SU-DHL-6 (cell line): ENCODE measurements around the gene CTRB1.

Experiments
- H2AFZ ChIP-seq: fragments of 200-600 bp; sonication (generic); 2 replicates; pipeline ENCODE4 v1.6.1; 2014; ENCODE audit warnings: low read depth, mild to moderate bottlenecking, moderate library complexity, mixed read lengths, antibody characterized with exemption, low read length; ENCODE audit not compliant: severe bottlenecking
- H3F3A ChIP-seq: fragments of 200-600 bp; shearing (Covaris generic); 2 replicates; pipeline ENCODE4 v1.6.0; 2016; ENCODE audit warnings: antibody characterized with exemption, mild to moderate bottlenecking; ENCODE audit not compliant: insufficient read depth
- H3K27ac ChIP-seq: fragments of 200-600 bp; sonication (generic); 2 replicates; pipeline ENCODE4 v1.5.1; 2016; ENCODE audit warnings: low read depth, mild to moderate bottlenecking, low read length, moderate library complexity, mixed read lengths
- H3K27me3 ChIP-seq: fragments of 200-600 bp; sonication (generic), shearing (Covaris generic); 2 replicates; pipeline ENCODE4 v1.6.0; 2014; ENCODE audit warnings: mild to moderate bottlenecking, low read length
- H3K36me3 ChIP-seq: fragments of 200-600 bp; sonication (generic); 2 replicates; pipeline ENCODE4 v1.6.1; 2014; ENCODE audit warnings: mild to moderate bottlenecking, low read length, mixed read lengths
- H3K4me2 ChIP-seq: fragments of 300-600, 200-600 bp; shearing (Covaris generic), sonication (generic); 2 replicates; pipeline ENCODE4 v1.6.0; 2014; ENCODE audit warnings: low read length, low read depth, mild to moderate bottlenecking; ENCODE audit not compliant: poor library complexity, severe bottlenecking
- H3K4me3 ChIP-seq: fragments of 200-600 bp; sonication (generic); 2 replicates; pipeline ENCODE4 v1.5.1; 2014; ENCODE audit warnings: antibody characterized with exemption, low read length, mild to moderate bottlenecking, mixed read lengths; ENCODE audit not compliant: insufficient read depth, poor library complexity, severe bottlenecking
- H3K79me2 ChIP-seq: fragments of 200-600 bp; sonication (generic); 2 replicates; pipeline ENCODE4 v1.6.1; 2014; ENCODE audit warnings: mild to moderate bottlenecking, low read length, moderate library complexity; ENCODE audit not compliant: insufficient read depth
- H3K9ac ChIP-seq: fragments of 200-600 bp; sonication (generic); 2 replicates; pipeline ENCODE4 v1.7.0; 2014; ENCODE audit warnings: mild to moderate bottlenecking, low read length
- H3K9me2 ChIP-seq: fragments of 200-600 bp; sonication (generic); replicated peaks from 2 replicates; pipeline ENCODE4 v1.6.1; 2014; ENCODE audit warnings: low read length; ENCODE audit not compliant: insufficient read depth
- H3K9me3 ChIP-seq: fragments of 200-600 bp; sonication (generic); 2 replicates; pipeline ENCODE4 v1.6.1; 2014; ENCODE audit warnings: low read length, mixed read lengths; ENCODE audit not compliant: insufficient read depth
- H4K20me1 ChIP-seq: fragments of 200-600 bp; sonication (generic); 2 replicates; pipeline ENCODE4 v1.6.1; 2014; ENCODE audit warnings: low read depth, mild to moderate bottlenecking, antibody characterized with exemption, low read length, moderate library complexity, mixed read lengths
- EZH2phosphoT487 ChIP-seq: fragments of 200-600 bp; sonication (generic), shearing (Covaris generic); conservative IDR thresholded peaks from 2 replicates; pipeline ENCODE4 v1.6.1; 2018; ENCODE audit warnings: mild to moderate bottlenecking, antibody characterized with exemption, low read length, moderate library complexity, mixed read lengths
- TF ChIP-seq, protein P1 (sequence below): fragments of 200-600 bp; sonication (generic); IDR thresholded peaks from one replicate; pipeline ENCODE4 v1.5.1; 2017; ENCODE audit warnings: antibody characterized with exemption, mild to moderate bottlenecking, low read length, moderate library complexity; ENCODE audit not compliant: insufficient read depth, poor library complexity, severe bottlenecking

CTRB1 gene

DNA sequence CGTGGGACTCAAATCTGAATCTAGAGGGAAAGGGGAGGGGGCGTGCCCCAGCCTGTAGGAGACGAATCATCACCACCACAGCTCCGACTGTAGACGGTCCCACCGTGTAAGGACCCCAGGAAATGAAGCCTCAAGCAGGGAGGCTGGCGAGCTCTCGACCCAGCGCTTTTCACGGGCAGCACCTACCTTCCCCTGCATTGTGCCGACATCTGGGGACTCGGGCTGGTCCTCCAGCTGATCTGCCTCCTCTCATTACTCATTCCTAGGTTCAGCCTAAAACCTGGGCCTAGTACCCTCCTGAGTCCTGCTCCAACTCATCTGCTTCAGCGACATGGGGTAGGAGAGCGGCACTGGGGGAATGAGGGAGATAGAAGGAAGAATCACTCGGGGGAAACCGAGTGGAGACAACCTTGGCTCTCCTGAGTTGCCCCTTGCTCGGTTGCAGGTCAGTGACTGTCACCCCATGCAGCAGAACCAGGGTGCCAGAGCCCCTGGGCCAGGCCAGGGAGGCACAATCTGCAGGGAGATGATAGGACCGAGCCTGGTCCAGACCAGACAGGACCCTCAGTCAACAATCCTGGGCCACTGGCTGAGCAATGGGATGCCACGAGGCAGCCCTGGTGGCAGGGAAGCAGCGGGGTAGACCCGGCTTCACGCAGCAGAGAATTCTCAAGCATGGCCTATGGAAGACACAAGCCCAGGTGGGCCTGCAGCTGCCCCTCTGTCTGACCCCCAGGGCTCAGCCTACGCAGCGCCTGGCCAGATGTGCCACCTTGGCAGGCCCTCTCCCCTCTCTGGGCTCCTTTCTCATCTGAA lies 33.5 kb downstream of the CTRB1 start:
- no peak for TF ChIP-seq EZH2phosphoT487
- TF ChIP-seq, protein P1, sequence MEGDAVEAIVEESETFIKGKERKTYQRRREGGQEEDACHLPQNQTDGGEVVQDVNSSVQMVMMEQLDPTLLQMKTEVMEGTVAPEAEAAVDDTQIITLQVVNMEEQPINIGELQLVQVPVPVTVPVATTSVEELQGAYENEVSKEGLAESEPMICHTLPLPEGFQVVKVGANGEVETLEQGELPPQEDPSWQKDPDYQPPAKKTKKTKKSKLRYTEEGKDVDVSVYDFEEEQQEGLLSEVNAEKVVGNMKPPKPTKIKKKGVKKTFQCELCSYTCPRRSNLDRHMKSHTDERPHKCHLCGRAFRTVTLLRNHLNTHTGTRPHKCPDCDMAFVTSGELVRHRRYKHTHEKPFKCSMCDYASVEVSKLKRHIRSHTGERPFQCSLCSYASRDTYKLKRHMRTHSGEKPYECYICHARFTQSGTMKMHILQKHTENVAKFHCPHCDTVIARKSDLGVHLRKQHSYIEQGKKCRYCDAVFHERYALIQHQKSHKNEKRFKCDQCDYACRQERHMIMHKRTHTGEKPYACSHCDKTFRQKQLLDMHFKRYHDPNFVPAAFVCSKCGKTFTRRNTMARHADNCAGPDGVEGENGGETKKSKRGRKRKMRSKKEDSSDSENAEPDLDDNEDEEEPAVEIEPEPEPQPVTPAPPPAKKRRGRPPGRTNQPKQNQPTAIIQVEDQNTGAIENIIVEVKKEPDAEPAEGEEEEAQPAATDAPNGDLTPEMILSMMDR = no peak
- peaks cover 3% of the 10 kb centered on the region; the same call in 1 of the 2 replicates for H3K27me3 ChIP-seq
- H3K9ac ChIP-seq = no peak overlapping the region
- H3K4me2 ChIP-seq = peak overlapping the region; percentile 35
- H3K9me3 ChIP-seq = no peaks in the 10 kb centered on the region
- no peak overlapping the region for H3K4me3 ChIP-seq
- no peaks in the 10 kb centered on the region for H3K79me2 ChIP-seq
- no peak overlapping the region for H3K27ac ChIP-seq
- no peaks in the 10 kb centered on the region for H3F3A ChIP-seq
- H2AFZ ChIP-seq = no peak overlapping the region
- H4K20me1 ChIP-seq = no peaks in the 10 kb centered on the region
- H3K36me3 ChIP-seq = no peaks in the 10 kb centered on the region
- H3K9me2 ChIP-seq = no peaks in the 10 kb centered on the region

GRCh38 chr16:75252946-75253911 lies 34.4 kb downstream of the CTRB1 start:
- Histone ChIP-seq H3K36me3 (no peaks in the 10 kb centered on the region), H3K9ac (no peak overlapping the region), H3K9me3 (no peaks in the 10 kb centered on the region), H3K79me2 (no peaks in the 10 kb centered on the region), H3K4me2 (no peak overlapping the region), H3K9me2 (no peaks in the 10 kb centered on the region), H3K27ac (no peak overlapping the region), H3K27me3 (peaks cover 3% of the 10 kb centered on the region; the same call in 1 of the 2 replicates), H2AFZ (no peak overlapping the region), H3K4me3 (no peak overlapping the region), H4K20me1 (no peaks in the 10 kb centered on the region), H3F3A (no peaks in the 10 kb centered on the region)
- TF ChIP-seq EZH2phosphoT487 = no peak
- TF ChIP-seq, protein P1 = no peak

- Histone ChIP-seq H4K20me1 (no peaks in the 10 kb centered on the region), H3K4me2 (no peak overlapping the region), H3K4me3 (no peak overlapping the region)
Observed at GRCh38 chr16:75254359-75254837, 35.6 kb downstream of the CTRB1 start.

More at GRCh38 chr16:75254359-75254837, 35.6 kb downstream of the CTRB1 start:
- Histone ChIP-seq H3K9ac (no peak overlapping the region), H3F3A (no peaks in the 10 kb centered on the region), H3K36me3 (no peaks in the 10 kb centered on the region), H2AFZ (no peak overlapping the region), H3K27ac (no peak overlapping the region), H3K79me2 (no peaks in the 10 kb centered on the region), H3K27me3 (peaks cover 3% of the 10 kb centered on the region; the same call in 1 of the 2 replicates), H3K9me2 (no peaks in the 10 kb centered on the region), H3K9me3 (no peaks in the 10 kb centered on the region)
- TF ChIP-seq, protein P1 = no peak
- no peak for TF ChIP-seq EZH2phosphoT487
